ENCODE results near the gene SCUBE3. TPM values are rescaled to one million over a fixed set of nuclear protein-coding genes. Genes with fewer than 3 reads are reported as not detected.

The SCUBE3 gene
- total and polyA plus RNA-seq, 2 of the 13 experiments (the other 11 are each of a cell fraction or from before 2014, with no cell fraction given), result not detected

DNA sequence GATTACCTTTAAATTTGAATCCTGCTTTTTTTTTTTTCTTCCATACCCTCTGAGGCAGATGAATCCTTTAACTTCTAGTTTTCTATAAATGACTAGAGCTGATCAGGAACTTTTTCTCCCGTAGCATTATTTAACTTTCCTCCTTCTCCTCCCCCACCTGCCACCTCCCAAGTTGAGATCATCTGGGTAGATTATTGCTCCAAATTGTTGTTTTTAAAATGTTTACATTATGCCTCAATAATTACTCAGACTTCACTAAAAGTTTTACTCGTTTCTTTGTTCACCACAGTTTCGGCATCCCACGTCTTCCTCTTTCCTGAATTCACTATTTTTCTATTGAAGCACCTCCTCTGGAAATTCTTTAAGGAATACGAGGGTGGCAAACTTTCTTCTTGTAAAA is 16.6 kb upstream of the SCUBE3 start:
- H3K27me3 ChIP-seq (ENCODE audit: control insufficient read depth in 1 of 2, insufficient read depth in 2 of 2, low read length in 2 of 2), result peaks cover 2 to 17% of the 10 kb centered on the region in 2 experiments; a peak in 2 of 5 replicates
- H3K4me2 ChIP-seq (ENCODE audit: low read depth, low read length), result no peak overlapping the region
- no peaks in the 10 kb centered on the region for H3K9me3 ChIP-seq (ENCODE audit: low read length)
- H3K36me3 ChIP-seq (replicated peaks in 1 of 2; ENCODE audit: control insufficient read depth in 1 of 2, insufficient read depth in 2 of 2, low read length in 2 of 2), result no peaks in the 10 kb centered on the region
- no TSS peak for BruUV-seq (replicated peaks)
- no peak overlapping the region for H3K4me3 ChIP-seq (replicated peaks in 1 of 3; ENCODE audit: insufficient read depth in 1 of 3, low read depth in 2 of 3, low read length in 3 of 3)
- FAIRE-seq (no peak), DNase-seq (ENCODE audit: low spot score) (no peak), ATAC-seq (no peak)
- peaks cover 43% of the 10 kb centered on the region for H3K4me1 ChIP-seq (ENCODE audit: insufficient read depth, low read length)
- in situ Hi-C loops (cut with HindIII; ENCODE audit: extremely low pct_ligation_motif_present, low pct_unique_long_range_greater_than_20kb) (no loop called here), intact Hi-C loops (cut with micrococcal nuclease; ENCODE audit: unreplicated experiment) (no loop called here)
- no peak overlapping the region for H3K27ac ChIP-seq (ENCODE audit: extremely low read length, insufficient read depth, low read length)
- ChIA-PET POLR2A (no interaction called here), CTCF (ENCODE audit: low intra/inter-chr PET ratio, low total read pairs) (interaction anchor here (0.7 kb wide), 1 partner anchor 226 kb away, joined by 4 read pairs; no protein-coding TSS in a partner anchor)
- no peak overlapping the region for H3K9ac ChIP-seq (ENCODE audit: insufficient read depth, low read depth, low read length)
- WGBS (ENCODE audit: low lambda C conversion rate), result 39% methylated on average over 5 of the region's 5 CpGs
- TF ChIP-seq ZNF777 (CRISPR knock-in tag; IDR thresholded peaks at IDR 0.05) (no peak), BRCA1 (CRISPR knock-in tag; IDR thresholded peaks at IDR 0.05) (no peak), POLR2AphosphoS2 (IDR thresholded peaks at IDR 0.05; ENCODE audit: low read depth, low read length) (no peak), SNRNP70 (IDR thresholded peaks at IDR 0.05; ENCODE audit: low read depth, low read length) (no peak), ZNF530 (CRISPR knock-in tag; IDR thresholded peaks at IDR 0.05; ENCODE audit: low read depth) (no peak), ATAD3A (CRISPR knock-in tag; IDR thresholded peaks at IDR 0.05) (no peak), ZZZ3 (CRISPR knock-in tag; IDR thresholded peaks at IDR 0.05; ENCODE audit: borderline replicate concordance) (no peak), PAX8 (CRISPR knock-in tag; IDR thresholded peaks at IDR 0.05; ENCODE audit: borderline replicate concordance) (no peak), ZNF569 (CRISPR knock-in tag; IDR thresholded peaks at IDR 0.05; ENCODE audit: borderline replicate concordance) (no peak), ETV6 (CRISPR knock-in tag; conservative IDR thresholded peaks at IDR 0.05) (no peak)
- TF ChIP-seq, protein P1, sequence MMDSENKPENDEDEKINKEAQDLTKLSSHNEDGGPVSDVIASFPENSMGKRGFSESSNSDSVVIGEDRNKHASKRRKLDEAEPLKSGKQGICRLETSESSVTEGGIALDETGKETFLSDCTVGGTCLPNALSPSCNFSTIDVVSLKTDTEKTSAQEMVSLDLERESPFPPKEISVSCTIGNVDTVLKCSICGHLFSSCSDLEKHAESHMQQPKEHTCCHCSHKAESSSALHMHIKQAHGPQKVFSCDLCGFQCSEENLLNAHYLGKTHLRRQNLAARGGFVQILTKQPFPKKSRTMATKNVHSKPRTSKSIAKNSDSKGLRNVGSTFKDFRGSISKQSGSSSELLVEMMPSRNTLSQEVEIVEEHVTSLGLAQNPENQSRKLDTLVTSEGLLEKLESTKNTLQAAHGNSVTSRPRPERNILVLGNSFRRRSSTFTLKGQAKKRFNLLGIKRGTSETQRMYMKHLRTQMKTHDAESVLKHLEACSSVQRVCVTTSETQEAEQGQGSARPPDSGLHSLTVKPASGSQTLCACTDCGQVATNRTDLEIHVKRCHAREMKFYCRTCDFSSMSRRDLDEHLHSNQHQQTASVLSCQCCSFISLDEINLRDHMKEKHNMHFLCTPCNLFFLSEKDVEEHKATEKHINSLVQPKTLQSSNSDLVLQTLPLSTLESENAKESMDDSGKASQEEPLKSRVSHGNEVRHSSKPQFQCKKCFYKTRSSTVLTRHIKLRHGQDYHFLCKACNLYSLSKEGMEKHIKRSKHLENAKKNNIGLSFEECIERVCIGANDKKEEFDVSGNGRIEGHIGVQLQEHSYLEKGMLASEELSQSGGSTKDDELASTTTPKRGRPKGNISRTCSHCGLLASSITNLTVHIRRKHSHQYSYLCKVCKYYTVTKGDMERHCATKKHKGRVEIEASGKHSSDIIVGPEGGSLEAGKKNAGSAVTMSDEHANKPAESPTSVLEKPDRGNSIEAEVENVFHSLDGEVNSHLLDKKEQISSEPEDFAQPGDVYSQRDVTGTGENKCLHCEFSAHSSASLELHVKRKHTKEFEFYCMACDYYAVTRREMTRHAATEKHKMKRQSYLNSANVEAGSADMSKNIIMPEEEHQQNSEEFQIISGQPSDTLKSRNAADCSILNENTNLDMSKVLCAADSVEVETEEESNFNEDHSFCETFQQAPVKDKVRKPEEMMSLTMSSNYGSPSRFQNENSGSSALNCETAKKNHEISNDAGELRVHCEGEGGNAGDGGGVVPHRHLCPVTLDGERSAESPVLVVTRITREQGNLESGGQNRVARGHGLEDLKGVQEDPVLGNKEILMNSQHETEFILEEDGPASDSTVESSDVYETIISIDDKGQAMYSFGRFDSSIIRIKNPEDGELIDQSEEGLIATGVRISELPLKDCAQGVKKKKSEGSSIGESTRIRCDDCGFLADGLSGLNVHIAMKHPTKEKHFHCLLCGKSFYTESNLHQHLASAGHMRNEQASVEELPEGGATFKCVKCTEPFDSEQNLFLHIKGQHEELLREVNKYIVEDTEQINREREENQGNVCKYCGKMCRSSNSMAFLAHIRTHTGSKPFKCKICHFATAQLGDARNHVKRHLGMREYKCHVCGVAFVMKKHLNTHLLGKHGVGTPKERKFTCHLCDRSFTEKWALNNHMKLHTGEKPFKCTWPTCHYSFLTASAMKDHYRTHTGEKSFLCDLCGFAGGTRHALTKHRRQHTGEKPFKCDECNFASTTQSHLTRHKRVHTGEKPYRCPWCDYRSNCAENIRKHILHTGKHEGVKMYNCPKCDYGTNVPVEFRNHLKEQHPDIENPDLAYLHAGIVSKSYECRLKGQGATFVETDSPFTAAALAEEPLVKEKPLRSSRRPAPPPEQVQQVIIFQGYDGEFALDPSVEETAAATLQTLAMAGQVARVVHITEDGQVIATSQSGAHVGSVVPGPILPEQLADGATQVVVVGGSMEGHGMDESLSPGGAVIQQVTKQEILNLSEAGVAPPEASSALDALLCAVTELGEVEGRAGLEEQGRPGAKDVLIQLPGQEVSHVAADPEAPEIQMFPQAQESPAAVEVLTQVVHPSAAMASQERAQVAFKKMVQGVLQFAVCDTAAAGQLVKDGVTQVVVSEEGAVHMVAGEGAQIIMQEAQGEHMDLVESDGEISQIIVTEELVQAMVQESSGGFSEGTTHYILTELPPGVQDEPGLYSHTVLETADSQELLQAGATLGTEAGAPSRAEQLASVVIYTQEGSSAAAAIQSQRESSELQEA (CRISPR knock-in tag; IDR thresholded peaks at IDR 0.05; ENCODE audit: not compliant biosample characterization), result no peak
- no peak overlapping the region for H2AFZ ChIP-seq (ENCODE audit: low read length)
- no peaks in the 10 kb centered on the region for H4K20me1 ChIP-seq (ENCODE audit: insufficient read depth, low read length)
- no peaks in the 10 kb centered on the region for H3K79me2 ChIP-seq (ENCODE audit: insufficient read depth, low read length)
